Endothelial cell of umbilical vein (primary cell): Measurements from ENCODE around the gene GALNT4. TPM values are rescaled to one million over a fixed set of nuclear protein-coding genes. Genes with fewer than 3 reads are reported as not detected.

Experiments
- BruUV-seq: library from RNA; stranded (reverse); fragments of 400-500 nt; replicated peaks from 2 replicates; lab custom pipeline; 2021; lab: Mats Ljungman, UMichigan
- CTCF ChIA-PET: fragments of 300-600, 350-600 bp; sonication (Branson Sonifier 250); formaldehyde crosslinking; loops from one replicate; lab custom pipeline; 2021; ENCODE audit warnings: antibody characterized with exemption, inconsistent platforms; lab: Charles Lee
- POLR2A ChIA-PET: fragments of 300-600, 350-600 bp; sonication (Branson Sonifier 250); formaldehyde crosslinking; loops from one replicate; lab custom pipeline; 2021; ENCODE audit warnings: antibody characterized with exemption, inconsistent platforms; lab: Charles Lee
- DNase-seq: peaks from one replicate; pipeline ENCODE4 v3.0.0-alpha.2; 2011; ENCODE audit warnings: low read depth, low spot score
- FAIRE-seq: peaks from 2 replicates; lab custom pipeline; 2011; peaks lifted over from hg19 to GRCh38; lab: Jason Lieb, UNC
- H2AFZ ChIP-seq: 2 replicates; pipeline ENCODE4 v1.6.0; 2012; ENCODE audit warnings: low read depth, low read length, control low read depth, inconsistent platforms
- H3K27ac ChIP-seq: 2 replicates; pipeline ENCODE4 v1.5.1; 2011; ENCODE audit warnings: low read depth, mild to moderate bottlenecking, control low read depth, low read length, moderate library complexity; ENCODE audit not compliant: insufficient read depth
- H3K27me3 ChIP-seq, 2 experiments: 2 replicates each; pipeline versions ENCODE4 v1.6.0 to v1.6.1; 2011; ENCODE audit warnings: low read length in 2 of 2, mixed read lengths in 1 of 2; ENCODE audit not compliant: control insufficient read depth in 2 of 2, insufficient read depth in 2 of 2
- H3K36me3 ChIP-seq, 2 experiments: 2 replicates in 1 of 2; 3 replicates in 1 of 2; pipeline ENCODE4 v1.5.1; 2011; ENCODE audit warnings: low read length in 2 of 2, mild to moderate bottlenecking in 1 of 2, moderate library complexity in 1 of 2; ENCODE audit not compliant: control insufficient read depth in 2 of 2, insufficient read depth in 2 of 2; ENCODE audit errors: extremely low read depth in 1 of 2
- H3K4me1 ChIP-seq: 3 replicates; pipeline ENCODE4 v1.5.1; 2011; ENCODE audit warnings: mild to moderate bottlenecking, low read length; ENCODE audit not compliant: control insufficient read depth, insufficient read depth; ENCODE audit errors: extremely low read depth
- H3K4me2 ChIP-seq: 2 replicates; pipeline ENCODE4 v1.6.1; 2011; ENCODE audit warnings: low read length, control low read depth, mixed read lengths; ENCODE audit not compliant: insufficient read depth
- H3K4me3 ChIP-seq, 3 experiments: fragments of 200-600 bp in 1 of 3; sonication (generic), shearing (Covaris generic) in 1 of 3; replicated peaks in 1 of 3; 2 replicates each; pipeline ENCODE4 v1.5.1; 2011 to 2016; ENCODE audit warnings: control low read depth in 3 of 3, low read length in 3 of 3, mild to moderate bottlenecking in 2 of 3, inconsistent platforms in 1 of 3, low read depth in 1 of 3, moderate library complexity in 1 of 3; ENCODE audit not compliant: insufficient read depth in 1 of 3
- H3K79me2 ChIP-seq: 2 replicates; pipeline ENCODE4 v1.6.0; 2012; ENCODE audit warnings: low read length, inconsistent platforms; ENCODE audit not compliant: control insufficient read depth, insufficient read depth
- H3K9ac ChIP-seq: replicated peaks from 2 replicates; pipeline ENCODE3; 2011; ENCODE audit warnings: low read length, control low read depth; ENCODE audit not compliant: insufficient read depth; ENCODE audit errors: extremely low read depth
- H3K9me1 ChIP-seq: replicated peaks from 3 replicates; pipeline ENCODE4 v1.6.0; 2011; ENCODE audit warnings: mild to moderate bottlenecking, low read length; ENCODE audit not compliant: control insufficient read depth, insufficient read depth; ENCODE audit errors: extremely low read depth
- H3K9me3 ChIP-seq: replicated peaks from 2 replicates; pipeline ENCODE4 v1.5.1; 2012; ENCODE audit warnings: low read length, inconsistent platforms; ENCODE audit not compliant: control insufficient read depth, insufficient read depth
- H4K20me1 ChIP-seq: replicated peaks from 2 replicates; pipeline ENCODE3; 2011; ENCODE audit warnings: mild to moderate bottlenecking, low read length; ENCODE audit not compliant: control insufficient read depth, insufficient read depth; ENCODE audit errors: extremely low read depth
- EZH2 ChIP-seq: IDR thresholded peaks from 2 replicates; pipeline ENCODE4 v1.6.1; 2012; ENCODE audit warnings: borderline replicate concordance, low read depth, mild to moderate bottlenecking, moderate library complexity, low read length, inconsistent platforms; ENCODE audit not compliant: severe bottlenecking
- FOS ChIP-seq: IDR thresholded peaks from 2 replicates; pipeline ENCODE4 v1.6.1; 2011; ENCODE audit warnings: mild to moderate bottlenecking, low read length, moderate library complexity, borderline replicate concordance; ENCODE audit not compliant: insufficient read depth
- GATA2 ChIP-seq: IDR thresholded peaks from 2 replicates; pipeline ENCODE4 v1.7.0; 2011; ENCODE audit warnings: low read depth, mild to moderate bottlenecking, moderate library complexity, mixed read lengths, low read length; ENCODE audit not compliant: insufficient read length, insufficient read depth
- JUN ChIP-seq: IDR thresholded peaks from 2 replicates; pipeline ENCODE4 v1.6.1; 2011; ENCODE audit warnings: borderline replicate concordance, low read depth; ENCODE audit not compliant: insufficient read length, insufficient read depth
- MYC ChIP-seq: IDR thresholded peaks from one replicate; pipeline ENCODE4 v1.6.1; 2011; ENCODE audit warnings: mild to moderate bottlenecking, low read depth, low read length
- POLR2A ChIP-seq: IDR thresholded peaks from 2 replicates; pipeline ENCODE4 v1.6.1; 2012; ENCODE audit warnings: low read depth, mild to moderate bottlenecking, control low read depth, low read length
- POLR2AphosphoS5 ChIP-seq: IDR thresholded peaks from 2 replicates; pipeline ENCODE4 v1.6.1; 2012; ENCODE audit warnings: low read depth, mild to moderate bottlenecking, control low read depth, low read length, moderate library complexity; ENCODE audit not compliant: insufficient read depth
- dilution Hi-C: fragments of 300-500 bp; cut with MboI; formaldehyde crosslinking; loops from one replicate; pipeline ENCODE4 v1.15.0; 2019; ENCODE audit warnings: low sequenced_read_pairs; ENCODE audit not compliant: extremely low pct_ligation_motif_present
- intact Hi-C: fragments of 100-400 bp; cut with micrococcal nuclease; formaldehyde crosslinking; loops from one replicate; pipeline ENCODE4 v1.10.0; 2022
- polyA plus RNA-seq, 4 experiments: library from polyadenylated mRNA; depleted of rRNA in 3 of 4; stranded (reverse) in 3 of 4; unstranded in 1 of 4; fragments of >200 nt; gene quantifications; 2 replicates each; pipeline versions ENCODE4 v1.2.1 to v1.2.3, GENCODE V29; 2011 to 2012; ENCODE audit warnings: missing spikeins in 1 of 4
- total RNA-seq: library from RNA; stranded (reverse); gene quantifications from 2 replicates; pipeline ENCODE4 v1.2.3, GENCODE V29; 2021
- TF ChIP-seq, protein P1 (sequence below), 2 donors: IDR thresholded peaks; 1 replicate in 1 of 2; 2 replicates in 1 of 2; pipeline ENCODE4 v1.5.1; 2011; ENCODE audit warnings: low read length in 2 of 2, mild to moderate bottlenecking in 2 of 2, moderate library complexity in 2 of 2, control low read depth in 1 of 2, inconsistent platforms in 1 of 2, low read depth in 1 of 2; ENCODE audit not compliant: insufficient read depth in 1 of 2; ENCODE audit errors: extremely low read depth in 1 of 2
- TF ChIP-seq, protein P2 (sequence below): IDR thresholded peaks from 2 replicates; pipeline ENCODE4 v1.6.1; 2011; ENCODE audit not compliant: insufficient read depth, insufficient read length

Gene GALNT4
- total and polyA plus RNA-seq, 2 donors (not counting 3 experiments of a cell fraction or from before 2014, with no cell fraction given): 2.0 to 9.8 TPM

DNA sequence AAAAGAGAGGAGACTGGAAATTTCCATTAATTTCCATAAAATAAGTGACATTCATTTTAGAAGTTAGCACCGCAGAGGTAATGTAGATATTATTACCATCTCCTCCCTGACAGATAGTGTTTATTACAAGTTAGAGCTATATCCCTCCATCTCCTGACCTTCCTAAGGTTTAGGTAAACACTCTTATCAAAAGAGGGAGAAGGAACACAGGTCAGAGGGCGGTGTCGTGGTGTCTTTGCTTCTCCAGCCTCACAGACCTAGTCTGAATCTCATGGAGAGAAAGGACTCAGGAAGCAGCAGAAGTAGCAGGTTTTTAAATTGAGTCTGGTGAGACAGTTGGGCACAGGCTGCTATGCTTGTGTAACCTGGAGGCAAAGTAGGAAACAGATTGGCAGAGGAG, 12.8 kb upstream of the GALNT4 start:
- Histone ChIP-seq H3K9ac (no peak overlapping the region), H2AFZ (no peak overlapping the region), H3K79me2 (no peaks in the 10 kb centered on the region), H3K4me3 (no peak overlapping the region), H3K9me3 (no peaks in the 10 kb centered on the region), H3K36me3 (no peaks in the 10 kb centered on the region), H3K9me1 (no peaks in the 10 kb centered on the region), H3K4me1 (no peaks in the 10 kb centered on the region), H3K27ac (no peak overlapping the region), H3K27me3 (no peaks in the 10 kb centered on the region), H3K4me2 (no peak overlapping the region), H4K20me1 (peaks cover 2% of the 10 kb centered on the region)
- POLR2A ChIA-PET: no interaction called here
- dilution Hi-C loops (no loop called here), intact Hi-C loops (no loop called here)
- TF ChIP-seq FOS (no peak), EZH2 (no peak), GATA2 (no peak), POLR2A (no peak), JUN (no peak), POLR2AphosphoS5 (no peak), MYC (no peak)
- TF ChIP-seq, protein P1, sequence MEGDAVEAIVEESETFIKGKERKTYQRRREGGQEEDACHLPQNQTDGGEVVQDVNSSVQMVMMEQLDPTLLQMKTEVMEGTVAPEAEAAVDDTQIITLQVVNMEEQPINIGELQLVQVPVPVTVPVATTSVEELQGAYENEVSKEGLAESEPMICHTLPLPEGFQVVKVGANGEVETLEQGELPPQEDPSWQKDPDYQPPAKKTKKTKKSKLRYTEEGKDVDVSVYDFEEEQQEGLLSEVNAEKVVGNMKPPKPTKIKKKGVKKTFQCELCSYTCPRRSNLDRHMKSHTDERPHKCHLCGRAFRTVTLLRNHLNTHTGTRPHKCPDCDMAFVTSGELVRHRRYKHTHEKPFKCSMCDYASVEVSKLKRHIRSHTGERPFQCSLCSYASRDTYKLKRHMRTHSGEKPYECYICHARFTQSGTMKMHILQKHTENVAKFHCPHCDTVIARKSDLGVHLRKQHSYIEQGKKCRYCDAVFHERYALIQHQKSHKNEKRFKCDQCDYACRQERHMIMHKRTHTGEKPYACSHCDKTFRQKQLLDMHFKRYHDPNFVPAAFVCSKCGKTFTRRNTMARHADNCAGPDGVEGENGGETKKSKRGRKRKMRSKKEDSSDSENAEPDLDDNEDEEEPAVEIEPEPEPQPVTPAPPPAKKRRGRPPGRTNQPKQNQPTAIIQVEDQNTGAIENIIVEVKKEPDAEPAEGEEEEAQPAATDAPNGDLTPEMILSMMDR (IDR thresholded peaks at IDR 0.05; ENCODE audit: extremely low read depth in 1 of 2, insufficient read depth in 1 of 2, low read depth in 1 of 2, low read length in 2 of 2): no peak
- TF ChIP-seq, protein P2, sequence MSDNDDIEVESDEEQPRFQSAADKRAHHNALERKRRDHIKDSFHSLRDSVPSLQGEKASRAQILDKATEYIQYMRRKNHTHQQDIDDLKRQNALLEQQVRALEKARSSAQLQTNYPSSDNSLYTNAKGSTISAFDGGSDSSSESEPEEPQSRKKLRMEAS: no peak
- FAIRE-seq: no peak
- CTCF ChIA-PET: no interaction called here
- no peak for DNase-seq
- no TSS peak for BruUV-seq
